H9 (cell line): ENCODE data around the gene TMEM33. TPM values are rescaled to one million over a fixed set of nuclear protein-coding genes. Genes with fewer than 3 reads are reported as not detected.

ENCODE experiments used
- DNase-seq: peaks from one replicate; pipeline ENCODE4 v3.0.0-alpha.2; 2017
- H2AFZ ChIP-seq: one replicate; pipeline ENCODE4 v1.6.1; 2013; ENCODE audit warnings: mild to moderate bottlenecking, low read length, control low read depth, moderate library complexity
- H2AK5ac ChIP-seq: 2 replicates; pipeline ENCODE4 v1.6.1; 2013; ENCODE audit warnings: low read length, control low read depth, mixed read lengths; ENCODE audit not compliant: insufficient read length
- H2BK120ac ChIP-seq: one replicate; pipeline ENCODE4 v1.6.1; 2013; ENCODE audit warnings: low read depth, mild to moderate bottlenecking, low read length, control low read depth, inconsistent platforms; ENCODE audit not compliant: poor library complexity, severe bottlenecking
- H2BK12ac ChIP-seq: 2 replicates; pipeline ENCODE4 v1.6.1; 2013; ENCODE audit warnings: low read length, control low read depth, mixed read lengths, low read depth; ENCODE audit not compliant: insufficient read length
- H2BK15ac ChIP-seq: 2 replicates; pipeline ENCODE4 v1.6.1; 2013; ENCODE audit warnings: low read depth, low read length, control low read depth
- H2BK20ac ChIP-seq: one replicate; pipeline ENCODE4 v1.6.1; 2013; ENCODE audit warnings: low read depth, mild to moderate bottlenecking, low read length, control low read depth, inconsistent platforms; ENCODE audit not compliant: poor library complexity, severe bottlenecking
- H2BK5ac ChIP-seq: 2 replicates; pipeline ENCODE4 v1.6.1; 2013; ENCODE audit warnings: low read length, control low read depth, mixed read lengths; ENCODE audit not compliant: insufficient read length
- H3K14ac ChIP-seq: 2 replicates; pipeline ENCODE4 v1.6.1; 2013; ENCODE audit warnings: low read length, control low read depth; ENCODE audit not compliant: insufficient read depth
- H3K18ac ChIP-seq: 2 replicates; pipeline ENCODE4 v1.6.1; 2013; ENCODE audit warnings: low read depth, mild to moderate bottlenecking, mixed read lengths, low read length, control low read depth; ENCODE audit not compliant: insufficient read length
- H3K23ac ChIP-seq: 2 replicates; pipeline ENCODE4 v1.6.1; 2013; ENCODE audit warnings: low read length, control low read depth, mixed read lengths, low read depth; ENCODE audit not compliant: insufficient read length
- H3K23me2 ChIP-seq: 2 replicates; pipeline ENCODE4 v1.6.1; 2013; ENCODE audit warnings: low read depth, mild to moderate bottlenecking, mixed read lengths, low read length, control low read depth; ENCODE audit not compliant: insufficient read length, poor library complexity, severe bottlenecking
- H3K27ac ChIP-seq: 2 replicates; pipeline ENCODE4 v1.5.1; 2013; ENCODE audit warnings: low read length, control low read depth, mixed read lengths, low read depth; ENCODE audit not compliant: insufficient read length
- H3K27me3 ChIP-seq: 2 replicates; pipeline ENCODE4 v1.6.1; 2013; ENCODE audit warnings: low read length, control low read depth, inconsistent platforms; ENCODE audit not compliant: insufficient read depth
- H3K4ac ChIP-seq: 2 replicates; pipeline ENCODE4 v1.6.1; 2013; ENCODE audit warnings: low read depth, mild to moderate bottlenecking, control low read depth, inconsistent platforms, low read length, moderate library complexity
- H3K4me1 ChIP-seq: 2 replicates; pipeline ENCODE4 v1.6.1; 2013; ENCODE audit warnings: low read length, control low read depth, inconsistent platforms; ENCODE audit not compliant: insufficient read depth
- H3K4me2 ChIP-seq: 2 replicates; pipeline ENCODE4 v1.6.1; 2013; ENCODE audit warnings: low read length, control low read depth, mixed read lengths; ENCODE audit not compliant: insufficient read length, insufficient read depth
- H3K56ac ChIP-seq: 2 replicates; pipeline ENCODE4 v1.6.1; 2013; ENCODE audit warnings: low read depth, mild to moderate bottlenecking, mixed read lengths, low read length, control low read depth; ENCODE audit not compliant: insufficient read length
- H3K79me1 ChIP-seq: 2 replicates; pipeline ENCODE4 v1.6.1; 2013; ENCODE audit warnings: low read depth, mild to moderate bottlenecking, moderate library complexity, low read length, control low read depth, inconsistent platforms; ENCODE audit not compliant: insufficient read depth, poor library complexity, severe bottlenecking
- H3K79me2 ChIP-seq: 2 replicates; pipeline ENCODE4 v1.6.1; 2013; ENCODE audit warnings: low read length, control low read depth, inconsistent platforms; ENCODE audit not compliant: insufficient read depth
- H3K9ac ChIP-seq: 2 replicates; pipeline ENCODE4 v1.6.1; 2013; ENCODE audit warnings: low read length, control low read depth, mixed read lengths; ENCODE audit not compliant: insufficient read length; ENCODE audit errors: extremely low read depth
- H3K9me3 ChIP-seq: one replicate; pipeline ENCODE4 v1.6.1; 2013; ENCODE audit warnings: low read depth, low read length, inconsistent platforms; ENCODE audit not compliant: control insufficient read depth
- H3T11ph ChIP-seq: one replicate; pipeline ENCODE4 v1.6.1; 2013; ENCODE audit warnings: mild to moderate bottlenecking, low read length, control low read depth, inconsistent platforms
- H4K20me1 ChIP-seq: one replicate; pipeline ENCODE4 v1.6.1; 2013; ENCODE audit not compliant: control insufficient read depth, insufficient read length, insufficient read depth
- H4K5ac ChIP-seq: 2 replicates; pipeline ENCODE4 v1.6.1; 2013; ENCODE audit warnings: low read depth, mild to moderate bottlenecking, mixed read lengths, low read length, control low read depth; ENCODE audit not compliant: insufficient read length
- H4K8ac ChIP-seq: replicated peaks from 2 replicates; pipeline ENCODE4 v1.6.1; 2013; ENCODE audit warnings: low read length, control low read depth, mixed read lengths, low read depth; ENCODE audit not compliant: insufficient read length
- H4K91ac ChIP-seq: 2 replicates; pipeline ENCODE4 v1.6.1; 2013; ENCODE audit warnings: low read depth, mild to moderate bottlenecking, moderate library complexity, mixed read lengths, low read length, control low read depth; ENCODE audit not compliant: insufficient read length
- H3K27ac Mint-ChIP-seq, 3 experiments: 2 replicates in 2 of 3; 3 replicates in 1 of 3; pipeline ENCODE4 v1.8.0; 2020 to 2021; ENCODE audit warnings: mixed read lengths in 3 of 3, mild to moderate bottlenecking in 1 of 3, moderate library complexity in 1 of 3
- H3K27me3 Mint-ChIP-seq: 2 replicates; pipeline ENCODE4 v1.8.0; 2021; ENCODE audit warnings: low read depth, mild to moderate bottlenecking, moderate library complexity, mixed read lengths
- H3K36me3 Mint-ChIP-seq, 3 experiments: 2 replicates in 2 of 3; 3 replicates in 1 of 3; pipeline ENCODE4 v1.8.0; 2020 to 2021; ENCODE audit warnings: low read depth in 3 of 3, mixed read lengths in 3 of 3; ENCODE audit not compliant: insufficient read depth in 1 of 3
- H3K4me1 Mint-ChIP-seq, 2 experiments: 2 replicates each; pipeline ENCODE4 v1.8.0; 2020; ENCODE audit warnings: mixed read lengths in 2 of 2
- H3K4me3 Mint-ChIP-seq, 2 experiments: 2 replicates in 1 of 2; 3 replicates in 1 of 2; pipeline ENCODE4 v1.8.0; 2020 to 2021; ENCODE audit warnings: mild to moderate bottlenecking in 2 of 2, mixed read lengths in 2 of 2, moderate library complexity in 1 of 2
- H3K9me3 Mint-ChIP-seq, 2 experiments: 2 replicates in 1 of 2; 3 replicates in 1 of 2; pipeline ENCODE4 v1.8.0; 2020; ENCODE audit warnings: mild to moderate bottlenecking in 2 of 2, mixed read lengths in 2 of 2, moderate library complexity in 1 of 2
- CTCF ChIP-seq: fragments of 200-600 bp; sonication (generic); conservative IDR thresholded peaks from 3 replicates; pipeline ENCODE4 v1.8.0; 2021; ENCODE audit warnings: antibody characterized with exemption, mild to moderate bottlenecking
- WGBS: extraction: QIAGEN DNeasy Blood & Tissue Kit; methylation state at CpG from one replicate; pipeline ENCODE4 v1.1.7; 2013; ENCODE audit warnings: missing lambda C conversion rate, low lambda C conversion rate, mixed read lengths; ENCODE audit not compliant: insufficient read length; ENCODE audit errors: extremely low coverage; 5-methylcytosine and 5-hydroxymethylcytosine counted together
- total RNA-seq: library from RNA; stranded (reverse); gene quantifications from 2 replicates; pipeline ENCODE4 v1.2.1, GENCODE V29; 2021

Gene TMEM33
- total RNA-seq, 1 experiment from 2014 or later = 74.2 TPM

- H3K9ac ChIP-seq = no peak overlapping the region
- H3T11ph ChIP-seq = no peak overlapping the region
- H3K4me1 Mint-ChIP-seq = peaks cover 17 to 18% of the 10 kb centered on the region in 2 experiments
- H3K23me2 ChIP-seq = peaks cover 12% of the 10 kb centered on the region
- H3K18ac ChIP-seq = no peak overlapping the region
- no peak overlapping the region for H3K4ac ChIP-seq
- H3K27me3 Mint-ChIP-seq = no peaks in the 10 kb centered on the region
- no peaks in the 10 kb centered on the region for H3K9me3 Mint-ChIP-seq
- H3K27ac ChIP-seq = no peak overlapping the region
- no peak overlapping the region for H4K91ac ChIP-seq
- no peak overlapping the region for H3K4me2 ChIP-seq
- DNase-seq = no peak
- no peak for TF ChIP-seq CTCF
- H2AK5ac ChIP-seq = no peak overlapping the region
- H3K36me3 Mint-ChIP-seq = peaks cover 0 to 3% (median 0%) of the 10 kb centered on the region in 3 experiments; a peak in 2 of 7 replicates
- no peak overlapping the region for H3K4me3 Mint-ChIP-seq
- no peak overlapping the region for H3K27ac Mint-ChIP-seq
- no peak overlapping the region for H2BK120ac ChIP-seq
- H3K79me2 ChIP-seq = peaks cover 8% of the 10 kb centered on the region; the same call in 1 of the 2 replicates
- no peaks in the 10 kb centered on the region for H3K27me3 ChIP-seq
- no peak overlapping the region for H4K5ac ChIP-seq
- no peak overlapping the region for H2BK5ac ChIP-seq
- H3K14ac ChIP-seq = no peak overlapping the region
- H3K9me3 ChIP-seq = no peaks in the 10 kb centered on the region
- no peaks in the 10 kb centered on the region for H3K4me1 ChIP-seq
- WGBS = no CpG with 5 or more reads among the region's 4 CpGs
- H3K56ac ChIP-seq = no peak overlapping the region
- H4K20me1 ChIP-seq = no peaks in the 10 kb centered on the region
- no peak overlapping the region for H2BK12ac ChIP-seq
- no peak overlapping the region for H4K8ac ChIP-seq
- H2BK15ac ChIP-seq = no peak overlapping the region
- no peak overlapping the region for H3K23ac ChIP-seq
- H2BK20ac ChIP-seq = no peak overlapping the region
- no peak overlapping the region for H2AFZ ChIP-seq
- peaks cover 9% of the 10 kb centered on the region for H3K79me1 ChIP-seq
Observed at GRCh38 chr4:41992967-41993857, 58.0 kb downstream of the TMEM33 start.
